Panc1 (cell line): ENCODE data around the gene TSC22D3. TPM values are rescaled to one million over a fixed set of nuclear protein-coding genes. Genes with fewer than 3 reads are reported as not detected.

ENCODE experiments used
- ATAC-seq: fragments of 200-7000 bp; cut with Tn5 transposase; 2 replicates; pipeline ENCODE4 v1.9.1; 2020; ENCODE audit warnings: mild to moderate bottlenecking, moderate library complexity
- BruUV-seq: library from RNA; stranded (reverse); fragments of 400-500 nt; replicated peaks from 2 replicates; lab custom pipeline; 2021; lab: Mats Ljungman, UMichigan
- CTCF ChIA-PET: fragments of 300-600 bp; sonication (Branson Sonifier 250); formaldehyde crosslinking; loops from one replicate; lab custom pipeline; 2022; ENCODE audit warnings: antibody characterized with exemption; lab: Charles Lee
- POLR2A ChIA-PET: fragments of 300-600 bp; sonication (Branson Sonifier 250); formaldehyde crosslinking; loops from one replicate; lab custom pipeline; 2022; ENCODE audit warnings: antibody characterized with exemption; lab: Charles Lee
- DNase-seq: peaks from one replicate; pipeline ENCODE4 v3.0.0-alpha.2; 2010; ENCODE audit warnings: low read depth, low spot score
- H3K27ac ChIP-seq: 2 replicates; pipeline ENCODE4 v1.5.1; 2011; ENCODE audit warnings: mild to moderate bottlenecking, low read length, inconsistent platforms
- H3K27me3 ChIP-seq: fragments of 200-500 bp; sonication (Bioruptor generic); 2 replicates; pipeline ENCODE4 v1.6.0; 2014; ENCODE audit warnings: low read length, inconsistent platforms; ENCODE audit not compliant: control insufficient read depth, insufficient read depth
- H3K36me3 ChIP-seq: fragments of 200-500 bp; sonication (Bioruptor generic); 2 replicates; pipeline ENCODE4 v1.5.1; 2014; ENCODE audit warnings: inconsistent platforms, mild to moderate bottlenecking, low read length, moderate library complexity; ENCODE audit not compliant: control insufficient read depth, insufficient read depth
- H3K4me1 ChIP-seq: 2 replicates; pipeline ENCODE4 v1.5.1; 2011; ENCODE audit warnings: inconsistent platforms, mild to moderate bottlenecking, low read length, moderate library complexity; ENCODE audit not compliant: control insufficient read depth, insufficient read depth
- H3K4me3 ChIP-seq, 2 experiments: 2 replicates each; pipeline ENCODE4 v1.5.1; 2011 to 2012; ENCODE audit warnings: low read depth in 2 of 2, low read length in 2 of 2, mild to moderate bottlenecking in 2 of 2, inconsistent platforms in 1 of 2, moderate library complexity in 1 of 2
- H3K9me3 ChIP-seq: fragments of 200-500 bp; sonication (Bioruptor generic); 2 replicates; pipeline ENCODE4 v1.5.1; 2014; ENCODE audit warnings: low read depth, mild to moderate bottlenecking, inconsistent platforms, low read length, moderate library complexity; ENCODE audit not compliant: control insufficient read depth, insufficient read depth
- POLR2AphosphoS5 ChIP-seq: IDR thresholded peaks from 2 replicates; pipeline ENCODE4 v1.6.1; 2012; ENCODE audit warnings: mild to moderate bottlenecking, low read depth, low read length, moderate library complexity
- SIN3A ChIP-seq: IDR thresholded peaks from 2 replicates; pipeline ENCODE4 v1.6.1; 2012; ENCODE audit warnings: low read depth, mild to moderate bottlenecking, low read length, moderate library complexity, borderline replicate concordance; ENCODE audit not compliant: insufficient read depth
- TCF7L2 ChIP-seq: IDR thresholded peaks from 2 replicates; pipeline ENCODE4 v1.6.1; 2011; ENCODE audit warnings: mild to moderate bottlenecking, low read depth, low read length, inconsistent platforms
- in situ Hi-C: cut with HindIII; loops from 2 replicates; pipeline ENCODE4 v1.10.0; 2016; ENCODE audit warnings: low sequenced_read_pairs, low pct_unique_long_range_greater_than_20kb
- intact Hi-C: fragments of 100-400 bp; cut with micrococcal nuclease; formaldehyde crosslinking; loops from one replicate; pipeline ENCODE4 v1.10.0; 2022; ENCODE audit not compliant: unreplicated experiment
- total RNA-seq: library from RNA; stranded (reverse); gene quantifications from one replicate; pipeline ENCODE4 v1.2.1, GENCODE V29; 2021; ENCODE audit not compliant: unreplicated experiment
- TF ChIP-seq, protein P1 (sequence below): fragments of 450-650 bp; IDR thresholded peaks from 2 replicates; pipeline ENCODE4 v1.5.1; 2017; ENCODE audit warnings: mild to moderate bottlenecking
- TF ChIP-seq, protein P2 (sequence below), 2 experiments: IDR thresholded peaks; 2 replicates each; pipeline ENCODE4 v1.6.1; 2011 to 2012; ENCODE audit warnings: low read depth in 2 of 2, control low read depth in 1 of 2, low read length in 1 of 2, mild to moderate bottlenecking in 1 of 2, moderate library complexity in 1 of 2; ENCODE audit not compliant: insufficient read depth in 1 of 2

Gene TSC22D3
- total RNA-seq, 1 experiment from 2014 or later: 7.2 TPM

DNA sequence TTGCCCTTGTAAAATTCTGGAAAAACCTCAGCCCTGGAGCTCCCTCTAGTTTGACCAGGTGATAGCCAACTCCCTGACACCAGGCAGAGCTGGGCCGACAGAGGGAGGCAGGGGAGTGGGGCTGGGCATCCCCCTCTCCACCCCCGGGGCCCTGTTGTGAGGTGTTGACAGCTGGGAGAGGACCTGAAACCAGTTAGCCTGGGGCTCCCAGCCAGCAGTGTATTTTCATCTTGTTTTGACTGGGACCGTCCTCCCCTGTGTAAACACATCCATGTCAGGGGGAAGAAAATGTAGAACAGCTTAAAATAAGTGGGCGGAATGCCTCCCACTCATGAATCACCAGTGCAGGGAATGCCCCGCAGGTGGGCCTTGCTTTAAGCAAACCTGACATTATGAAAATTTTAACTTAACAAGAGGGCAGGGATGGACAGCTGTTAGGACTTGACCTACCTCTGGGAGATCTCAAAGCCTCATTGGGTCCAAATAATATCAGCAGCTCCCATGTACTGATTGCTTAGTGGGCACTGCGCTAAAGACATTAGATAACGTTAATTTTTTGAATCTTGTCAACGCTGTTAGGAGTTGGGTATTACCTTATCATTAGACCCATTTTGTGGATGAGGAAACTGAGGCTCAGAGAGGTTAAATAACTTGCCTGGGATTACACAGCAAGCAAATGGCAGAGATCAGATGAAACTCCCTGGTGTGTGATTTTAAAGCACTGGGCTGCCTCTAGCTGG lies 45.9 kb downstream of the TSC22D3 start:
- DNase-seq: no peak
- no TSS peak for BruUV-seq
- no peak overlapping the region for H3K4me3 ChIP-seq
- ChIA-PET POLR2A (interaction anchor here (1.2 kb wide), 1 partner anchor 101 kb away, joined by 3 read pairs; no protein-coding TSS in a partner anchor), CTCF (interaction anchor here (0.6 kb wide), 1 partner anchor 57 kb away, joined by 5 read pairs; no protein-coding TSS in a partner anchor)
- H3K9me3 ChIP-seq: no peaks in the 10 kb centered on the region
- TF ChIP-seq, protein P1, sequence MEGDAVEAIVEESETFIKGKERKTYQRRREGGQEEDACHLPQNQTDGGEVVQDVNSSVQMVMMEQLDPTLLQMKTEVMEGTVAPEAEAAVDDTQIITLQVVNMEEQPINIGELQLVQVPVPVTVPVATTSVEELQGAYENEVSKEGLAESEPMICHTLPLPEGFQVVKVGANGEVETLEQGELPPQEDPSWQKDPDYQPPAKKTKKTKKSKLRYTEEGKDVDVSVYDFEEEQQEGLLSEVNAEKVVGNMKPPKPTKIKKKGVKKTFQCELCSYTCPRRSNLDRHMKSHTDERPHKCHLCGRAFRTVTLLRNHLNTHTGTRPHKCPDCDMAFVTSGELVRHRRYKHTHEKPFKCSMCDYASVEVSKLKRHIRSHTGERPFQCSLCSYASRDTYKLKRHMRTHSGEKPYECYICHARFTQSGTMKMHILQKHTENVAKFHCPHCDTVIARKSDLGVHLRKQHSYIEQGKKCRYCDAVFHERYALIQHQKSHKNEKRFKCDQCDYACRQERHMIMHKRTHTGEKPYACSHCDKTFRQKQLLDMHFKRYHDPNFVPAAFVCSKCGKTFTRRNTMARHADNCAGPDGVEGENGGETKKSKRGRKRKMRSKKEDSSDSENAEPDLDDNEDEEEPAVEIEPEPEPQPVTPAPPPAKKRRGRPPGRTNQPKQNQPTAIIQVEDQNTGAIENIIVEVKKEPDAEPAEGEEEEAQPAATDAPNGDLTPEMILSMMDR: no peak
- TF ChIP-seq, protein P2, sequence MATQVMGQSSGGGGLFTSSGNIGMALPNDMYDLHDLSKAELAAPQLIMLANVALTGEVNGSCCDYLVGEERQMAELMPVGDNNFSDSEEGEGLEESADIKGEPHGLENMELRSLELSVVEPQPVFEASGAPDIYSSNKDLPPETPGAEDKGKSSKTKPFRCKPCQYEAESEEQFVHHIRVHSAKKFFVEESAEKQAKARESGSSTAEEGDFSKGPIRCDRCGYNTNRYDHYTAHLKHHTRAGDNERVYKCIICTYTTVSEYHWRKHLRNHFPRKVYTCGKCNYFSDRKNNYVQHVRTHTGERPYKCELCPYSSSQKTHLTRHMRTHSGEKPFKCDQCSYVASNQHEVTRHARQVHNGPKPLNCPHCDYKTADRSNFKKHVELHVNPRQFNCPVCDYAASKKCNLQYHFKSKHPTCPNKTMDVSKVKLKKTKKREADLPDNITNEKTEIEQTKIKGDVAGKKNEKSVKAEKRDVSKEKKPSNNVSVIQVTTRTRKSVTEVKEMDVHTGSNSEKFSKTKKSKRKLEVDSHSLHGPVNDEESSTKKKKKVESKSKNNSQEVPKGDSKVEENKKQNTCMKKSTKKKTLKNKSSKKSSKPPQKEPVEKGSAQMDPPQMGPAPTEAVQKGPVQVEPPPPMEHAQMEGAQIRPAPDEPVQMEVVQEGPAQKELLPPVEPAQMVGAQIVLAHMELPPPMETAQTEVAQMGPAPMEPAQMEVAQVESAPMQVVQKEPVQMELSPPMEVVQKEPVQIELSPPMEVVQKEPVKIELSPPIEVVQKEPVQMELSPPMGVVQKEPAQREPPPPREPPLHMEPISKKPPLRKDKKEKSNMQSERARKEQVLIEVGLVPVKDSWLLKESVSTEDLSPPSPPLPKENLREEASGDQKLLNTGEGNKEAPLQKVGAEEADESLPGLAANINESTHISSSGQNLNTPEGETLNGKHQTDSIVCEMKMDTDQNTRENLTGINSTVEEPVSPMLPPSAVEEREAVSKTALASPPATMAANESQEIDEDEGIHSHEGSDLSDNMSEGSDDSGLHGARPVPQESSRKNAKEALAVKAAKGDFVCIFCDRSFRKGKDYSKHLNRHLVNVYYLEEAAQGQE (IDR thresholded peaks at IDR 0.05; ENCODE audit: insufficient read depth in 1 of 2, low read depth in 2 of 2, low read length in 1 of 2): no peak
- ATAC-seq: no peak
- intact Hi-C loops (no loop called here), in situ Hi-C loops (no loop called here)
- no peaks in the 10 kb centered on the region for H3K27me3 ChIP-seq
- no peak overlapping the region for H3K27ac ChIP-seq
- H3K36me3 ChIP-seq: no peaks in the 10 kb centered on the region
- peaks cover 8% of the 10 kb centered on the region; the same call in 1 of the 2 replicates for H3K4me1 ChIP-seq

DNA sequence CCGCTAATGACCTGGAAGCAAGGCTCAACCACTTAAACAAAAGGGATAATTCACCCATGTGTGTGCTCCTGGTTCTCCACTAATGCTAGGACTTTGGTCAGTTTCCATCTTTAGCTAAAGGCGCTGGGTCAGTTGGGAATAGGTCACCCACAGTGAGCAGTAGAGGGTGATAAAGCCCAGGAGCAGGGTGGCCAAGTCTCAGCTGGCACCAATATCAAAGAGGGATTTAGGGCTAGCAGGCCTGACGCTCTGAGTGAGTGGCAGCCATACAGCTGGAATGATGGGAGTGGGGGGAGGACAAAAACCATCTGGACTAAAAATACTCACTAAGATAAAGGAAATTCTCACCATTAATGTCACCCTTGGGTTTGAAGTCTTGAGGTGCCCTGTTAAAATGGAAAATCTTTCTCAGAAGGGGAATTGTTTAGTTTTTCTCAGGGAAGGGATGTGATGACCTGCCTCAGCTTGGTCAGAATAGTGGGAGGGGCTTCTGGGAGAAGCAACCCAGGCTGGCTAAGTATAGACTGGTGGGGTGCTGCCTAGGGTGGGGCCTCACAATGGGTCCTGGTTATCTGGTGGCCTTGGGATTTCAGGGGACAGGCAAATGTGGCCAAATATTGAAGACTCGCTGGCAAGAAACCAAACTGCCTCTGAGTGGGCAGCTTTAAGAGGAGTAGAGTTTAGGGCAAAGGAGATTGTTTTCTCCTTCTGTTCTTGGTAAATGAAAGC lies 47.1 kb downstream of the TSC22D3 start:
- Histone ChIP-seq H3K4me1 (peaks cover 8% of the 10 kb centered on the region; the same call in 1 of the 2 replicates), H3K27me3 (no peaks in the 10 kb centered on the region), H3K27ac (no peak overlapping the region), H3K4me3 (no peak overlapping the region), H3K36me3 (no peaks in the 10 kb centered on the region), H3K9me3 (no peaks in the 10 kb centered on the region)
- ChIA-PET CTCF (interaction anchor here (0.6 kb wide), 1 partner anchor 56 kb away, joined by 5 read pairs; no protein-coding TSS in a partner anchor), POLR2A (interaction anchor here (1.2 kb wide), 1 partner anchor 99 kb away, joined by 3 read pairs; no protein-coding TSS in a partner anchor)
- no TSS peak for BruUV-seq
- no peak for TF ChIP-seq TCF7L2
- no peak for TF ChIP-seq SIN3A
- TF ChIP-seq, protein P2 (IDR thresholded peaks at IDR 0.05; ENCODE audit: insufficient read depth in 1 of 2, low read depth in 2 of 2, low read length in 1 of 2): no peak
- TF ChIP-seq POLR2AphosphoS5: no peak
- TF ChIP-seq, protein P1: no peak
- in situ Hi-C loops (no loop called here), intact Hi-C loops (no loop called here)
- no peak for DNase-seq
- ATAC-seq: no peak
